Measurements from ENCODE around the gene SUSD4. TPM values are rescaled to one million over a fixed set of nuclear protein-coding genes. Genes with fewer than 3 reads are reported as not detected.

SUSD4 gene
- total RNA-seq, 1 experiment from 2014 or later = 3.5 TPM

DNA sequence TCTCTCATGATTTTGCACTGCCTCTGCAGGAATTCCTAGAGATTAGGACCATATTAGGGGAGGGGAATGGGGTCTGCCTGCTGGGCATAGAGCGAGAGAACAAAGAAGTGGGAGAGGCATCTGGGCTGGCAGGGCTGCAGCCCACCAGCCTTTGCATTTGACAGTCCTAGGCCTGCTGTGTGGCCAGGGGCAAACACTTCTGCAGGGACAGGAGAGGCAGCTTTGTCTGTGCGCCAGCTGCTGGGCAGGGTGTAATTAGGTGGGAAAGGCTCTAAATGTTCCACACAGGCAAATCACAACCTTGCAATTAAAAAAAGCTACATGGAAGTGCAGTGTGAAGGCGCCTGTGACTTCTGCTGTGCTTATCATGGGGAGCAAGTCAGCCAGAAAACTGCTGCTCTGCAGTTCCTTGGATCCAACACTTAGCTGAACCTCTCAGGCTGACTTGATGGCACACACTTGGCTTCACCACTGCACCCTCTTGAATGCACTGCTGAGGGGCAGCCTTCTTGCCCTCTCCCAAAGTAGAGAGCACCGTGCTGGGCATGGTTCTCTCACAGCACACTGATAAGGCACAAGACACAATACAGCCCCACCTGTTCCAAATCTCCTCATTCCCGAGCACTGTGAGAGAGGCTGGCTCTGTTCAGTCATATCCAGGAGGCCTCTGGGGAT, 147.3 kb downstream of the SUSD4 start:
- Histone ChIP-seq H2BK120ac (ENCODE audit: low read depth, low read length, poor library complexity, severe bottlenecking) (no peak overlapping the region), H3K56ac (ENCODE audit: insufficient read length, low read depth, low read length) (no peak overlapping the region), H3K27me3 (ENCODE audit: insufficient read depth, low read length) (no peaks in the 10 kb centered on the region), H3K14ac (ENCODE audit: insufficient read depth, low read length) (no peak overlapping the region), H3K79me1 (ENCODE audit: insufficient read depth, low read depth, low read length, poor library complexity, severe bottlenecking) (no peaks in the 10 kb centered on the region), H2BK20ac (ENCODE audit: low read depth, low read length, poor library complexity, severe bottlenecking) (no peak overlapping the region), H3K18ac (ENCODE audit: insufficient read length, low read depth, low read length) (no peak overlapping the region), H2BK12ac (ENCODE audit: insufficient read length, low read depth, low read length) (no peak overlapping the region), H3K4me2 (ENCODE audit: insufficient read depth, insufficient read length, low read length) (no peak overlapping the region), H3K23ac (ENCODE audit: insufficient read length, low read depth, low read length) (no peak overlapping the region), H2AFZ (ENCODE audit: low read length) (no peak overlapping the region), H4K20me1 (ENCODE audit: control insufficient read depth, insufficient read depth, insufficient read length) (no peaks in the 10 kb centered on the region), H3K9ac (ENCODE audit: extremely low read depth, insufficient read length, low read length) (no peak overlapping the region), H3K9me3 (ENCODE audit: control insufficient read depth, low read depth, low read length) (peaks cover 11% of the 10 kb centered on the region), H3K23me2 (ENCODE audit: insufficient read length, low read depth, low read length, poor library complexity, severe bottlenecking) (no peaks in the 10 kb centered on the region), H2AK5ac (ENCODE audit: insufficient read length, low read length) (no peak overlapping the region), H2BK15ac (ENCODE audit: low read depth, low read length) (no peak overlapping the region), H3K4me1 (ENCODE audit: insufficient read depth, low read length) (no peaks in the 10 kb centered on the region), H4K8ac (replicated peaks; ENCODE audit: insufficient read length, low read depth, low read length) (no peak overlapping the region), H3K79me2 (ENCODE audit: insufficient read depth, low read length) (no peaks in the 10 kb centered on the region), H2BK5ac (ENCODE audit: insufficient read length, low read length) (no peak overlapping the region), H3K4ac (ENCODE audit: low read depth, low read length) (no peak overlapping the region), H4K5ac (ENCODE audit: insufficient read length, low read depth, low read length) (no peak overlapping the region), H3K27ac (ENCODE audit: insufficient read length, low read depth, low read length) (no peak overlapping the region), H3T11ph (ENCODE audit: low read length) (no peak overlapping the region), H4K91ac (ENCODE audit: insufficient read length, low read depth, low read length) (no peak overlapping the region)
- peaks cover 4 to 5% of the 10 kb centered on the region in 2 experiments for H3K4me1 Mint-ChIP-seq
- no peak for TF ChIP-seq CTCF (conservative IDR thresholded peaks at IDR 0.05)
- H3K9me3 Mint-ChIP-seq = peaks cover 17 to 19% of the 10 kb centered on the region in 2 experiments
- H3K36me3 Mint-ChIP-seq (ENCODE audit: insufficient read depth in 1 of 3, low read depth in 3 of 3) = peaks cover 4 to 13% (median 11%) of the 10 kb centered on the region in 3 experiments; a peak in 6 of 7 replicates
- H3K27ac Mint-ChIP-seq = 0 out of 7 replicates have a peak overlapping the region, but pooled peaks of 1 of the 3 experiments have one; percentile 52
- WGBS (ENCODE audit: extremely low coverage, insufficient read length, low lambda C conversion rate) = no CpG with 5 or more reads among the region's 5 CpGs
- peaks cover 9% of the 10 kb centered on the region for H3K27me3 Mint-ChIP-seq (ENCODE audit: low read depth)
- peak; percentile 19 for DNase-seq
- H3K4me3 Mint-ChIP-seq = no peak overlapping the region
